GM19035 (cell line): ENCODE results near the gene CCDC102A.
"Not testable (repeated sequence)": the region's sequence is repeated elsewhere in the genome, so short reads cannot be mapped to it uniquely, and the experiment has no call there.

ENCODE experiments used
- ATAC-seq: cut with Tn5 transposase; IDR thresholded peaks from one replicate; pipeline ENCODE4 v1.9.1; 2021; ENCODE audit not compliant: unreplicated experiment

The CCDC102A gene

DNA sequence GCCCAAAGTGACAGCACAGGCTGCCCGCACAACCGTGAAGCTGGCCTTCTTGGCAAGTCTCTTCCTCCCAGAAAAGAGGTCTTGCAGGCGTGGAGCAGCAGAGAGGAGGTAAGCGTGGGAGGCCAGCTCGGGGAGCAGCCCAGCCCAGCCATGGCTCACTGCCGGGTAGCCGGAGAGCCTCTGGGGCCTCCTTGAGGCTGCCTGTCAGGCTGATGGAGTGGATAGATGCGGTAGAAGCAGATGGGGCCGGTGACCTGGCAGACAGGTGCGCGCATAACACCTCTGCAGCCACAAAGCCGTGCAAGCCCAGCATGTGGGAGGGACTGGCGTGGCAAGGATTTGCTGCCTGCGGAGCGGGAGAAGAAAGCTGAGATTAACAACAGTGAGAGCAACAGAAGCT lies 33.0 kb downstream of the CCDC102A start:
- ATAC-seq, result no peak

DNA sequence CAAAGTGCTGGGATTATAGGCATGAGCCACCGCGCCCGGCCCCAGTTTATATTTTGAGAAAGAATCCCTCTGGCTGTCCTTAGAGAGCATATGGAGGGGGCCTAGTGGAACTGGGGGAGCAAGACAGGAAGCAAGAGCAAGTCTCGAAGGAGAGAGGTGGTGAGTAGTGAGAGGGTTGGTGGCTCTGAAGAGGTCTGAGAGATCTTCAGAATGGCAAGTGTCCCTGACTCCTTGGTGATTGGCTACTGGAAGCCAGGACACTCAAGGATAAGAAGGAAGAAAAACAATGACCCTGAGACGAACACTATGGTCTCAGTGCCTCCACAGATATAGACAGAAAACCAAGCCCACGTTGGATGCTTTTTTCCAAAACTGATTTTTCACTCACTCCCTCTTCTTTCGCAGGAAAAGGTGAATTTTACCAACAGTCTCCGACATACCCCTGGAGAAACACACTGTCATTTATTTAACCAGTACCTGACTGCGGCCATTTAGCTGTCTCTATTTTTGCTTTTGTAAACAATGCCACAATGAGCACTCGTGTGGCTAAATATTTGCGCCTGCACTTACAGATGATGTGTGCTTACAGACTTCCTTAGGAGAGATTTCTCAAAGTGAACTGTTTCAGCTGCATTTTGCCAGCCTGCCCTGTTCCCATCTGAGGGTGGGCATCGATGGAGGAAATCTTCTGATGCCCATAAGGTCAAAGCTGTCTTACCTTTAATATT lies 34.2 kb downstream of the CCDC102A start:
- ATAC-seq, result no peak

DNA sequence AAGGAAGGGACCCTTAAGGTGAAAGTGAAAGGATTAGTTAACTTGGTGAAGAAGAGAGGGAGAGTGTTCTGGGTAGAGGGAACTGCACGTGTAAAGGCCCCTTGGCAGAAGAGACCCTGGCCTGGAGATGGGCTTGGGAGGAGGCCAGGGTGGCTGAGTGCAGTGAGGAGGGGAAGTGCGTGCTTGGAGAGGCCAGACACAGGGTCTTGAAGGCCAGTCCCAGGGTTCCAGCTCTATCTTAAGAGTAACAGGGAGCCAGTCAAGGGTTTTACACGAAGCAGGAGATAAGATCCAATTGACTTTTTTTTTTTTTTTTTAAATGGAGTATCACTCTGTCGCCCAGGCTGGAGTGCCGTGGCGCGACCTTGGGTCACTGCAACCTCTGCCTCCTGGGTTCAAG lies 34.9 kb downstream of the CCDC102A start:
- no peak for ATAC-seq

DNA sequence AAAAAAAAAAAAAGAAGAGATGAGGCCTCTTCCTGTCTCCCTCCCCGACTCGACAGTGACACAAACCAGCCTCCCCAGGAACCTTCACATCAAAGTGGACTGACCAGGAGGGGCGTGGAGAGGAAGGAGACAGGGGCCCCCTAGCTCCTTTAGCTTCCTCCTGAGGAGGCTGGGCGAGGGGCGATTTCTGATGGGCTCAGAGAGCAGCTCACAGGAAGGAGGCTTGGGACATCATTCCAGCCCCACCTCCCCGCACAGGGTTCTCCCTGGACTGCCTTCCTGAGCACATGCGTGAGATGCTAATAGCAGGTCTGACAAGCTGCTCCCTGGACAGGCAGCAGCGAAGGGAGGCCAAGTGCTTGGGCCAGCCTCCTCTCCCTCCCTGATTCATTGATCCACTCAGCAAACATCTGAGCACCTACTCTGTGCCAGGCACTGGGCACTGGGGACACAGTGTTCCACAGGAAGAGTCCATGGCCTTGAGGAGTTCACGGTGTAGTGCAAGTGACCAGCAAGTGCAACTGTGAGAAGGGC lies 35.7 kb downstream of the CCDC102A start:
- no peak for ATAC-seq

DNA sequence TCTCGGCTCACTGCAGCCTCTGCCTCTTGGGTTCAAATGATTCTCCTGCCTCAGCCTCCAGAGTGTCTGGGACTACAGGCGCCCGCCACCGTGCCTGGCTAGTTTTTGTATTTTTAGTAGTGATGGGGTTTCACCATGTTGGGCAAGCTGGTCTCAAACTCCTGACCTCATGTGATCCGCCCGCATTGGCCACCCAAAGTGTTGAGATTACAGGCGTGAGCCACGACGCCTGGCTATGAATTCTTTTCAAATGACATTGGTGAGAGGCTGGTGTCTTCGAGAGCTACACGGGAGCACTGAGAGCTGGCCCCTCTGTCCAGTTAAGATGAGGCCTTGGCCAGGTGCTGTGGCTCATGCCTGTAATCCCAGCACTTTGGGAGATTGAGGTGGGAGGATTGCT lies 36.4 kb downstream of the CCDC102A start:
- not testable (repeated sequence) for ATAC-seq

DNA sequence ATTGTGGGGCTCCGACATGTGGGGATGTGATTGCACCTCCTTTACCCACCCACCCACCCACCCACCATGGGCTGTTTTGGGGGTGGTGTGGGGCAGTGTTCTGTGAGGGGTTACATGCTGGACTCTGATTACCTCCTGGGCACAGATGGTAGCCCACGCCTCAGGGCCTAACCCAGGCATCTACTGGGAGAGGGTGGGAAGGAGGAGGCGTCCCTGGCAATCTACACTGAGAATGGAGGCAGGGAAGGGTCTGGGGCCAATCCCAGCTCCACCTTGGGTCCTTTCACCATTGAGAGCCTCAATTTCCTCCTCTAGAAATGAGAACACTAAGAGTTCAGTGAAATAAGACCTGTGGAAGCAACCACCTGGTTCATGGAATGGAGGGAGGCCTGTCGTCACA lies 38.3 kb downstream of the CCDC102A start:
- ATAC-seq, result no peak

DNA sequence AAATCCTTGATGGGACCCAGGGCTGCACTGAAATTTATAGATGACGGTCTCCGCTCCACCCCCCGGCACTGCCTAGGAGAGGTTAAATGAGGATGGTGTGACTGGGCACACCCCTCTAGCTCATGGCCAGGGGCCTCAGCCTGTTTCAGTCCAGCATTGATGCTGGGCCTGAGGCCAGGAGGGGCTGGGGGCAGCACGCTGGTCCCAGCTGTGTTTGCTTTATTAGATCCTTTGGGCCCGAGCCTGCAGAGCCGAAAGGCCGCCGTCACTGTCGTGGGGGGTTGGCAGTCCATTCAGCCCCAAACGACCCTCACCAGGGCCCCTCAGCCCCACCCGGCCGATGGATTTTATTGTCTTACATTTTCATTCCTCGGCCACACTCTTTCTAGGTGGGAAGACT lies 39.2 kb downstream of the CCDC102A start:
- no peak for ATAC-seq

DNA sequence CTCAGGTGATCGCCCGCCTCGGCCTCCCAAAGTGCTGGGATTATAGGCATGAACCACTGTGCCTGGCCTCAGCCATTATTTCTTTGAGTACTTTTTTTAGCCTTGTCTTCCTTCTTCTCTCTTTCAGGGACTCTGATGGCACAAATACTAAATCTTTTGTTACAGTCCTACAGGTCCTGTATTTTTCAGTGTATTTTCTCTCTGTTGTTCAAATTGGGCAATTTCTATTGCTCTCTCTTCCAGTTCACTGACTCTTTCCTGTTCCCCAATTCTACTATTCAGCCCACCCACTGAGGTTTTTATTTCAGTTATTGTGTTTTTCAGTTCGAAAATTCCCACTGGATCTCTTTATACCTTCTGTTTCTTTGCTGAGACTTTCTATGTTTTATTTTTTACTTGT lies 42.6 kb downstream of the CCDC102A start:
- no peak for ATAC-seq

DNA sequence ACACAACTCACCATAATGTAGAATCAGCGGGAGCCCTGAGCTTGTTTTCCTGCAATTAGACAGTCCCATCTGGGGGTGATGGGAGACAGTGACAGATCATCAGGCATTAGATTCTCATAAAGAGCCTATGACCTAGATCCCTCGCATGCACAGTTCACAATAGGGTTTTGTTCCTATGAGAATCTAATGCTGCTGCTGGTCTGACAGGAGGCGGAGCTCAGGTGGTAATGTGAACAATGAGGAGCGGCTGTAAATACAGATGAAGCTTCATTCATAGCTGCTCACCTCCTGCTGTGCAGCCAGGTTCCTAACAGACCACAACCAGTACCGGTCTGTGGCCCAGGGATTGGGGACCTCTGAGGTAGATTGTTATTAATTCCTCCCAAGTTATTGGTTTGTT lies 47.1 kb downstream of the CCDC102A start:
- ATAC-seq, result no peak

DNA sequence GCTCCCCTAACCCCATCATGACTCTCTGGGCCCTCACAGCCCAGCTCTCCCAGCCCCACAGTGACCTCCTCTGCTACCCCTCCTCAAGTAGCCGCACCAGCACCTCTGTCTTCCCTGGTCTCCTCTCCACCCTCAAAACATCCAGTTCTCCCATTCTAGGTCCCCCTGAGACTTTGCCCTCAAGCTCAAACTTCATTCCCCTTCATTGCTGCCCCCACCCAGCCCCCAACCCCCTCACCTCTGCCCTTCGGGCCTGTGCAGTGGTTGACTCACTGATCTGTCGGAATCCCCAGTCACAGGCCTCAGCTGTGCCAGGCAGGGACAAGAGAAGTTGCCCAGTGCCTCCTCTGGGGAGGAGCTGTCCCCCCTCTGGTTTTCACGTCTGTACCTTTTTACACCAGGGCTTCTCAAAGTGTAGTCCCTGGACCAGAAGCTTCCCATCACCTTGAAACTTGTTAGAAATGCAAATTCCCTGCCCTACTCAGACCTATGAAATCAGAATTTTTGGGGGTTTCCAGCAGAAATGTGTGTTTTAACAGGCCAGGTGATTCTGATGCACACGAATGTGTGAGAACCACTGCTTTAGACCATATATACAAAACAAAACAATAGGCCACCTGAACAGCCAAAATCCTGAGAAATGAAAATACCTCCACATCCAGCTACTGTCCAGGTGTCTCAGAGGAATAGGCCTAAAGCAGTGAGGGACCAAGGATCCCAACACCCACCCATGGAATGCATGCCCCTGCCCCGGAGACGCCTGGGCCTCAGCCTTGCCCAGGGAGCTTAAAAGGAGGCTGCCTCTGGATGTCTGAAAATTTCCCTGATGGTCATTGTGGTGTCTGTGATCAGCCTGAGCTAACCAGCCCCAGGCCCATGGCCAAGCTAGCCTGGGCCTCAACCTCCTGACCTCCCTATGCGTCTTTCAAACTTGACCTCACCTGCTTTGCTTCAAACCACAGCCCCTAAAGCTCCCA lies 49.2 kb downstream of the CCDC102A start:
- ATAC-seq, result no peak

DNA sequence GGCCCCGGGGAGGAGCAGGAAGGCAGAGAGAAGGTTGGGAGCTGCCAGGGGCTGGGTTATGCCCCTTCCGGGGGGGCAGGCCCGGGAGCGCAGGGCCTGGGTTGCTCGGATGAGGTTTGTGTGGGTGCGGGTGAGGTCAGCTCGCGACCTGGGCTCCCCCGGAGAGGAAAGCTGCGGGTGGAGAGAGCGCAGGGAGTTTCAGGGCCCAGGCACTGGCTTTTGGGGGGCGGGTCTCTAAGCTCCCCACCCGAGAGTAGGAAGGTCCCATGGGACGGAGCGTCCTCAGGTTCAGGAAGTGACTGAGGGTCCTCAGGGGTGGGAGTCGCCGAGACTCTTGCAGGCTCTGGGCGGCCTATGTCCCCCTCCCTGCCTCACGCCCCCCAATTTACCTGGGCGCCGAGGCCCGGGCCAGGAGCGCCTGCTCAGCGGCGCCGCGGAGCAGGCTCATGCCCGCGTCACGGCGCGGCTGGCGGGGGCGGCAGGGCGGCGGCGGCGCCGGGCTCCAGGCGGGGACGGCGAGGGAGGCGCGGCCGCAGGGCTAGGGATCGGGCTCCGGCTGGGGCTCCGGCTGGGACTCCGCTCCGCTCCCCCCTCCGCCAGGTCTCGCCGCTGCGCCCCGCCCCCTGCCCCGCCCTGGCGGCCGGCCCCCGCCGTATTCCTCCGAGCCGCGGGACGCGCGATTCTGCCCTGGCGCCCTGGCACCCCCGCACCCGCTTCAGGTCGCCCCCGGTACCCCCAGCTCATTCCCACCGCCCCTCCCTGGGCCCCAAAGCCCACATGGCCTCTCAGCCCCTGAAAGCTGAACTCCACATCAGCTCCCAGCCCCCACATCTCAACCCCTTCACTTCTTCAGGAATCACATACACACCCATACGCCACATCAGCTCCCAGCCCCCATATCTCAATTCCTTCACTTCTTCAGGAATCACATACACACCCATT lies 50.2 kb downstream of the CCDC102A start, which contains the start of gene DOK4:
TSS of gene DOK4 (minus strand) at position 578 of the 942 bp plus-strand sequence. CDS start 6,986 bp downstream, outside the sequence.
- peak; percentile 78 for ATAC-seq

DNA sequence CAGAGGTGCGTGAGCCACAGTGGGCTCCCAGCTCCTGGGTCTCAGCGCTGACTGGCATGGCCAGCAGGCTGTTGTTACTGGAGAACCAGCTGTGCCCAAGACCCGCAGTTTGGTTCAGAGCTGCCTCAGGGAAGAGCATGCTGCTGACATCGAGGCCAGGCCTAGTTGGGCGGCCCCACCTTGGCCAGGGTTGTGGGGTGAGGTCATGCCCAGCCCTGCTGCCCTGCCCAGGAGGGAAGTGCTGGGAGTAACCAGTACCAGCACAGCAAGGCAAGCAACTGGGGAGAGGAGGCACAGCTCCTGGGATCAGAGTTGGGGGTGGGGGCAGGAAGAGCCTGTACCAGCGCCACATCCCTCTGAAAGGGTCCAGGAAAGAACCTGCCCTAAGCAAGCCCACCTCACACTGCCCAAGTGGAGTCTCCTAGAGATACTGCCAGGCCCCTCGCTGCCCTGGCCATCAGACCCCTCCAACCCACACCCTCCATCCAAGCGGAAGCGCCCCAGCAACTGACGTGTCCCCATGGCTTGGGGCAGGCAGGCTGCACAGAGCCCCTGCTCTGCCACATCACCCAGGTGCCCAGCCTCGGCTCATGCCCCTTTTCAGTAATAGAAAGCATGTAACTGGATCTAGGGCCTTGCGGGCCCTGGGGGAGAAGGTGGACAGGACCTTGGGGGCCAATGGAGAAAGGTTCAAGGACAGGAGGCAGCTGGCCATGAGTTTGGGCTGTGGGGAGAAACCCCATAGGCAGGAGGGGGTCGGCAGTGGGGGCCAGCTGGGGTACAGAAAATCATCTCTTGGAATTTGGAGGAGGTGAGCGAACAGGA lies 51.1 kb downstream of the CCDC102A start:
- ATAC-seq, result no peak

DNA sequence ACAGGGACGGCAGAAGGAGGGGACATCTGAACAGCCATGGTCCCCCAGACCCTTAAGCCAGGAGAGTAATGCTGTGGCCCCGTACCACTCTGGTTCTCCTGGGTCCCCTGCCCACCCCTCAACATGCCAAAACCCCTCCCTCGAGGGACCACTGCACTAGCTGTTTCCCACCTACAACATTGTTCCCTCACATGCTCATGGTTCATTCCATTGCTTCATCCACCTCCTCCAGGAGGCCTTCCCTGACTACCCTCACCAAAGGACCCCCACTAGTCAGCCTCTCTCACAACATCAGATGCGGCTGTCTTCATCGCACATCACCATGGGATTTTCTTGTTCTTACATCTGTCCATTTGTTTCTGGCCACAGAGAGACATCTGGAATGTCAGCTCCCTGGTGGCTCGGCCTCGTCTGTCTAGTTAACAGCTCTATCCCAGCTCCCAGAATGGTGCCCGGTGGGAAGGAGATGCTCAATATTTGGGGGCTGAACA lies 51.8 kb downstream of the CCDC102A start:
- no peak for ATAC-seq

DNA sequence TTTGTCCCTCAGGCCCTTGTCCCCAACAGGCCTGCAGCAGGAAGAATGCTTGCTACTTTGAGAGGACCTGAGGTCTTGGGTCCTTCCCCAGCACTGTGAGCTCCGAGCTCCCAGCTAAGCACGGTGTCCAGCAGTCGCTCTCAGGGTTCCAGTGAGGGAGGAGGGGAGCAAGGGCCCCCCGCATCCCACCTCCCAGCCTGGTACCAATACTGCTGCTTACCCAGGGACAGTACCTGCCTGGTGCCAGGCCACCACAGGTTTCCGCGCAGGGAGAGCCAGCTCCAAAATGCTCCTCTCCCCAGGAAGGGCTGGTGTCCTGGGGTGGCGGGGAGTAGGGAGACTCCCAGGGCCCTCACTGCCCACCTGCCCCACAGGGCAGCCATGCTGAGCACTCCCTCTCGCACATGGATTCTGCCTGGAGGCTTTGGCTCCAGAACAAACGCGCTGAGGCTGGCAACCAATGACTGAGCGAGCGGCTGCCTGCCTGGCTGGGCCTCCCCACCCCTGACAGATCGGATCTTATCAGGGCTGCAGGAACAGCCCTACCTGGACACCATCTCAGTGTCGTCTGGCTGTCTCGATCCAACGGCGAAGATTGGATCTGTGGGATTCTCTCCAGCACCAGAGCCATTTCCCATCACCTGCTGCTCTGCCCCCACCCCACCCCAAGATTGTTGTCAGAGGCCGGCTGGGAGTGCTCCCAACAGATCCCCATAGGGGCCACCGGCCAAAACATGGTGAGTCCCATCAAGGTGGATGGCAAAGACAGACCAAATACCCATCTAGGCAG lies 52.5 kb downstream of the CCDC102A start:
- no peak for ATAC-seq

DNA sequence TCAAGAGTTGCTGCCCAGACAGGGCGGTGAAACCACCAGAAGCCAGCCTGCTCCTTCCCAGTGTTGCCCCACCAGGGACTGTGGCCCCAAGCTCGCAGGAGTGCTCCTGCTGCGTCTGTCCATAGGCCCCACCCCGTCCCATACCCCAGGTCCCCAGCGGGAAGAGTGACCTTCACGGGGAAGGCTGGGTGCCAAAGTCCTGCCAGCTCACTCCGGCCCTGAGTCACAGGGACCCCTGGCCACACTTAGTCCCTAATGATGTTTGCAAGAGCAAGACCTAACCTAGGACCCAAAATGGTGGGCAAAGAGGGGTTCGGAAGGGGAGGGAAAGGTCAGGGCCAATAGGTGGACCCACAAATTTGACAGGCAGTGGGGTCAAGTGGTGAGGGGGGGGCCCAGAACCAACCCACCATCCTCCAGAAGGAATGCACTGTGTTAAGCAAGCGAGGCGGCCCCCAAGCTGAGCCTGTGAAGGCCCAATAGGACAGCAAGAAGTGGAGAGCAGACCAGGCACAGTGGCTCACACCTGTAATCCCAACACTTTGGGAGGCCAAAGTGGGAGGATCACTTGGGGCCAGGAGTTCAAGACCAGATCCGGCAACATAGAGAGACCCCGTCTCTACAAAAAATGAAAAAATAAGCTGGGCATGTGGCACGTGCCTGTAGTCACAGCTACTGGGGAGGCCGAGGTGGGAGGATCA lies 53.4 kb downstream of the CCDC102A start:
- no peak for ATAC-seq

DNA sequence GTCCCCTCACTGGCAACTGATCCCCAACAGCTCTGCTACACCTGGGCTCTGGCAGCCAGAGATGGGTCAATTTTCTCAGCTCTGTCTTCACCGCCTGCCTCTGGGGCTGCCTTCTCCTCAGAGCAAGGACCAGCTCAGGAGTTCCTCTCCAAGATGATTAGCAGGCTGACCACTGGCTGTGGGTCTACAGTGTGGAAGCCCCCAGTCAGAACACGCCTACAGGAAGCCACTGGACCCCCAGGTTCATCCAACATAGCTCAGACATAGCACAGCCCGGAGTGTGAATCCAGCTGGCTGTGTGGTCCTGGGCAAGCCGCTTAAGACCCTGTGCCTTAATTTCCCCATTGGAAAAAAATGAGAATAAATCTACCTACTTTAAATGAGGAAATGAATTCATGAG lies 55.0 kb downstream of the CCDC102A start:
- ATAC-seq, result no peak

DNA sequence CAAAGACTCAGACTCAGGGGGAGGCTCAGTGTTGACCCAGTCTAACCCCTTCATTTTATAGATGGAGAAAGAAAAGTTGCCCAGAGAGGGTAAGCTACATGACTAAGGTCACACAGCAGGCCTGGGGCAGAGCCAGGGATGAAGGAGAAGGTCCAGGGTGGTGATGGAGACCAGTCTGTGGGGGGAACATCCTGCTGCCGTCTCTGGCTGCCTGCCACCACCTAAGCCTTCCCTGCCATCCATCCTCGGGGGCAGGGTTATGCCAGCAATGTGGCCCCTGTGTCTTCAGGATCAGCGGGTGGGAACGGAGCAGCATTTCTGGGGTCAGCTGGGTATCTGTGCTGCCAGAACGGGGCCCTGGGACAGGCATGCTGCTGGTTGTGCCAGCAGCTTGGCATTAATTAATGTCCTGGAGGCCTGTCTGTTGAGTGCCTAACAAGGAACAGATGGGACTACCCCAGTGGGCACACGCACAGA lies 55.6 kb downstream of the CCDC102A start:
- no peak for ATAC-seq
